Left renal pelvis (tissue), 4 donors: ENCODE data around the gene NAALADL1. TPM values are rescaled to one million over a fixed set of nuclear protein-coding genes. Genes with fewer than 3 reads are reported as not detected.

Experiments
- DNase-seq, 4 donors: peaks; one replicate each; pipeline ENCODE4 v3.0.0-alpha.2; 2013; ENCODE audit warnings: low read depth in 4 of 4, low spot score in 3 of 4
- polyA plus RNA-seq, 4 donors: library from polyadenylated mRNA; unstranded; fragments of 120-200 nt; gene quantifications; one replicate each; pipeline ENCODE4 v1.2.1, GENCODE V29; 2013; ENCODE audit not compliant: insufficient read length in 4 of 4

Gene NAALADL1, protein sequence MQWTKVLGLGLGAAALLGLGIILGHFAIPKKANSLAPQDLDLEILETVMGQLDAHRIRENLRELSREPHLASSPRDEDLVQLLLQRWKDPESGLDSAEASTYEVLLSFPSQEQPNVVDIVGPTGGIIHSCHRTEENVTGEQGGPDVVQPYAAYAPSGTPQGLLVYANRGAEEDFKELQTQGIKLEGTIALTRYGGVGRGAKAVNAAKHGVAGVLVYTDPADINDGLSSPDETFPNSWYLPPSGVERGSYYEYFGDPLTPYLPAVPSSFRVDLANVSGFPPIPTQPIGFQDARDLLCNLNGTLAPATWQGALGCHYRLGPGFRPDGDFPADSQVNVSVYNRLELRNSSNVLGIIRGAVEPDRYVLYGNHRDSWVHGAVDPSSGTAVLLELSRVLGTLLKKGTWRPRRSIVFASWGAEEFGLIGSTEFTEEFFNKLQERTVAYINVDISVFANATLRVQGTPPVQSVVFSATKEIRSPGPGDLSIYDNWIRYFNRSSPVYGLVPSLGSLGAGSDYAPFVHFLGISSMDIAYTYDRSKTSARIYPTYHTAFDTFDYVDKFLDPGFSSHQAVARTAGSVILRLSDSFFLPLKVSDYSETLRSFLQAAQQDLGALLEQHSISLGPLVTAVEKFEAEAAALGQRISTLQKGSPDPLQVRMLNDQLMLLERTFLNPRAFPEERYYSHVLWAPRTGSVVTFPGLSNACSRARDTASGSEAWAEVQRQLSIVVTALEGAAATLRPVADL
- 10 to 100 TPM; 11.6 to 28.5 (median 12.6) TPM for polyA plus RNA-seq

DNA sequence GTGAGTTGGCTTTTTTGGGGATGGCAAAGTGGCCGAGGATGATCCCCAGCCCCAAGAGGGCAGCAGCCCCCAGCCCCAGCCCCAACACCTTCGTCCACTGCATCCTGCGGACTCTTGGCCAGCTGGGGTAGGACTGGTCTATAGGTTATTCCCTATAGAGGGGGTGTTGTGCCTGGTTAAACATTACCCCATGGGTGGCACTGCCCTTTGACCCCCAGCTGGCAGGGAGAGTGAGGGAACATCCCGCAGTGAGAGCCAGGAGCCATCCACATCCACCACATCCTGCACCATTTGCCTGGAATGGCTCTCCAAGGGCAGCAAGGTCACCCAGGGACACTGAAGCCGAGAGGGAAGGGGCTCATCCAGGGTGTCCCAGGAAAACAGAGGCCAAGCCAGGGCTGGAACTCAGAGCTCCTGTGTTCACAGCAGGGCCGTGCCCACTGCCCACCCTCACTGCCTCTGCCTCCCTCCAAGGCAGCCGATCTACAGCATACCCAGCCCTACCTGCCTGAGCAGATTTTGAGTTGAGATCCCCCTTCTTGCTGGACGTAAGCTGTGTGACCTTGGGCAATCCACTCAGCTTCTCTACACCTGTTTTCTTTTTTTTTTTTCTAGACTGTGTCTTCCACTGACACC lies at the start of gene NAALADL1:
NAALADL1 (minus strand) TSS at position 135 of the 636 bp plus-strand sequence; CDS start at position 103, 32 bp downstream.
- DNase-seq = no peak

DNA sequence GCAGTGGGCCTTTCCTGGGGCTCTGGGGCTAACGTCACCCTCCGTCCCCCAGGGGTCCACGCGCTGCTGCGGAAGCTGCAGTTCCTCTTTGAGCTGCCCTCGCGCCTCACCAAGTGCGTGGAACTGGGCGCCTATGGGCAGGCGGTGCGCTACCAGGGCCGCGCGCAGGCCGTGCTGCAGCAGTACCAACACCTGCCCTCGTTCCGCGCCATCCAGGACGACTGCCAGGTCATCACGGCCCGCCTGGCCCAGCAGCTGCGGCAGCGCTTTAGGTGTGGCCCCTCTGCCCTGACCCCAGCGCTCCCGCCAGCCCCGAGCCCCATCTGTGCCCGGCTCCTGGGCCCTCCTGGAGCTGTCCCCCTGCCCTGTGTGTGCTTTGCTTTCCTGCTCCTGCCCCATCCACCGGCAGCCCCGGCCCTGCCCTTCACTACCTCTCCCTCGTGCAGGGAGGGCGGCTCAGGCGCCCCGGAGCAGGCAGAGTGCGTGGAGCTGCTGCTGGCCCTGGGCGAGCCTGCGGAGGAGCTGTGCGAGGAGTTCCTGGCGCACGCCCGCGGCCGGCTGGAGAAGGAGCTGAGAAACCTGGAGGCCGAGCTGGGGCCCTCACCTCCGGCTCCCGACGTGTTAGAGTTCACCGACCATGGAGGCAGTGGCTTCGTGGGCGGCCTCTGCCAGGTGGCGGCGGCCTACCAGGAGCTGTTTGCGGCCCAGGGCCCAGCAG lies 49.6 kb upstream of the NAALADL1 start:
- DNase-seq = no peak

DNA sequence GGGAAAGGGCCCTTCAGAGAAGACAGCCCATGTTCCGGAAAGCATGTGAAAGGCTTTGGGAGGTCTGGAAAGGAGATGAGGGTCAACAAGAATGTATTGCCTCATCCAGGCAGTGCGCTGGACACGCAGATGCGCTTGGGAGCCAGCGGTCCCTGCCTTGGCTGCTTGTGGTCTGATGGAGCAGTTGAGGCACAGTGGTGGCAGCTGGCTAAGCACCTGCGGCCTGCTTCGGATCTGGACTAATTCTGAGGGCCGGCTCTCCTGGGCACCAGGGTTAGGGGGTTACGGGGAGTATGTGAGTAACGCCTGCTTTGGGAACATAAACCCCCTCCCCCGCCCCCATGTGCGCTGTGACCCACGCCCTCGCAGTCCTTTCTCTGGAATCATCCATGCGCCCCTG lies 48.7 kb upstream of the NAALADL1 start:
- DNase-seq = no peak

DNA sequence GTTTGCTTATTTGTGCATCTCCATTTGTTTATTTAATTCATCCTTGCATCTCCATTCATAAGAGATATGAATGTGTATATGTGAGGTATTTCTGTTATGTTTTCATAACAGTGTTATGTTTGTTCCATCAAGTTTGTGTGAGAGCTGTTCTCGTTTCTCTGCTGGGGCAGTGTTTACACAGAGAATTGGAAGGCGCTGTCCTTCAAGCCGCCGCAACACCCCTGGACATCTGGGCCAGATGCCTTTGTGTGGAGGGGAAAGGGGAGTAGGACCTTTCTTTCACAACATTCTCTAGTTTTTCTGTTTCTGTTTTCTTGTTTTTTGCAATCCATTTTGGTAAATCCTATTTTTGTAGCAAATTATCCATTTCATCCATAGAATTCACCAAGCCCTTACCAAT lies 46.3 kb upstream of the NAALADL1 start:
- DNase-seq = no peak

DNA sequence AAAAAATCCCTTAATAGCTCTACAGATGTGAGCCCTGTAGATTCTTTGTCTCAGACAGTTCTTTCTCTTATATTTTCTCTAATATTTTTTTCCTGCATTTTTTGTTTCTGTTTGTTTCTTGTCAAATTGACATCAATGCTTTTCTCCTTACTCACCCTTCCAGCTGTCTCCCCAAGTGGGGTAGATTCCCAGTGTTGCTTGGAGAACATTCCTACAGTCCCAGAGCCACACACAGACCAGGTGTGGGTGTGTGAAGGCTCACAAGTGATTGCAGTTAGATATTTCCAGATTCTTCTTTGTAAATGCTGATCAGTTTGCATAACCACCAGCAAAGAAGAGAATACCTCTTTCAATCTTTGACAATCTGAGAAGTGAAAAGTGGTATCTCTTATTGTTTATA lies 45.1 kb upstream of the NAALADL1 start:
- no peak for DNase-seq

DNA sequence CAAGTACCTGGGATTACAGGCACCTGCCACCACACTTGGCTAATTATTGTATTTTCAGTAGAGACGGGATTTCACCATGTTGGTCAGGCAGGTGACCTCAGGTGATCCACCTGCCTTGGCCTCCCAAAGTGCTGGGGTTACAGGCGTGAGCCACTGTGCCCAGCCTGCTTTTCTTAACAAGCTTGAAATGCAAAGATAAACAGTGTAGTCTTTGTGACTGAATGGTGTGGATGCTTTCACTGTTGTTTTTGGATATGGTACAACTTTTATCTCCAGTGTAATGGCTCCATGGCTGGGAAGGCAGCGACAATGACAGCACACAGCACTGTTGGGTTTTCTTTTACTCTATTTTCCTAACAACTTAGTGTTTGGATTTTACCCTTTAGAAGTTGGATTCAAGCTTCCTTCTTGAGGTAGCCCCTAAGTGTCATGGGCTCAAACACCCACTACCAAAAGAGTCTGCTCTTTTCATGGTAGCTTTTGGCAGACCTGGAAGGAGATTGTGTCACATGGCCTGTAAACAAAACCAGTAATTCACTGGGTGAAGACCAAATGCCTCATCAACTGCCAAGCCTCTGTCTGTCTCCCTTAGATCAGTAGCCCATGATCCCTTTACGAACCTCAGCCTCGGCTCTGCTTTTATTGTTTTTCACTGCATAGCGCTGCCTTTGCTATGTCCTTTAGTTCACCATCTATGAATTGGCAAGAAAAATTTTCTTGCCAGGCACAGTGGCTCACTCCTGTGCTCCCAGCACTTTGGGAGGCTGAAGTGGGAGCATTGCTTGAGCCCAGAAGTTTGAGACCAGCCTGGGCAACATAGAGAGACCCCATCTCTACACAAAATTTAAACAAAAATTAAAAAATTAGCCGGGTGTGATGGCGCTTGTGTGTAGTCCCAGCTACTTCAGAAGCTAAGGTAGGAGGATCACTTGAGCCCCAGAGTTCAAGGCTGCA lies 44.1 kb upstream of the NAALADL1 start:
- DNase-seq = no peak

DNA sequence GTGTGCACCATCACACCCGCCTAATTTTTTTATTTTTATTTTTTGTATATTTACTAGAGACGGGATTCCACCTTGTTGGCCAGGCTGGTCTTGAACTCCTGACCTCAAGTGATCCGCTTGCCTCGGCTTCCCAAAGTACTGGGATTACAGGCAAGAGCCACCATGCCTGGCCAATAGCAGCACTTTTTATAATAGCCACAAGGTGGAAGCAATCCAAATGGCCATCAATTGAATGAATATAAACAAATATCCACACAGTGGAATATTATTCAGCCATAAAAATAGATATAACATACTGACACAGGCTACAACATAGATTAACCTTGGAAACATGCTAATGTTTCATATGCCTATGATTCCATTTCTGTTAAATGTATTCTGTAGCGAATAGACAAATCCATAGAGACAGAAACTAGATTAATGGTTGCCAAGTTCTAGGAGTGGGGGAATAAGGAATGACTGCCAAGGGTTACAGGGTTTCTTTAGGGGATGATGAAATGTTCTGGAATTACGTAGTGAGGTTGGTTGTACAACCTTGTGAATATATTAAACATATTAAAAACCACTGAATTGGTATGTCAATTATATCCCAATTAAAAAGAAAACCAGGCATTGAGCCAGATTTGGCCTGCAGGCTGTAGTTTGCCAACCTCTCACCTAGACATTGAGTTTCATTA lies 42.5 kb upstream of the NAALADL1 start:
- DNase-seq = no peak

DNA sequence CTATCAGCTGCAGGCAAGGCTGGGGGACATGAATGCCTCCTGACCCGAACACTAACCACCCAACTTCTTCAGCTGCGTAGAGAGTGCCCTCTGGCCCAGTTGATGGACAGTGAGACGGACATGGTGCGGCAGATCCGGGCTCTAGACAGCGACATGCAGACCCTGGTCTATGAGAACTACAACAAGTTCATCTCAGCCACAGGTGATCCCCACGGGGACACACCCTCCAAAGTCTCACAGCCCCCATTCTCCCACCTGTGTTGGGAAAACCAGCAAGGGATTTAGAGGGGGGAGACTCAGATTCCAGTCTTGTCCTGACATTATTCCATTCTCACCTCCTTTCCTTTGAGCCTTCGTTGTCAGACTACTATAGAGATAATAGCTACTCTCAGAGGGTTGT lies 38.6 kb upstream of the NAALADL1 start:
- no peak for DNase-seq

DNA sequence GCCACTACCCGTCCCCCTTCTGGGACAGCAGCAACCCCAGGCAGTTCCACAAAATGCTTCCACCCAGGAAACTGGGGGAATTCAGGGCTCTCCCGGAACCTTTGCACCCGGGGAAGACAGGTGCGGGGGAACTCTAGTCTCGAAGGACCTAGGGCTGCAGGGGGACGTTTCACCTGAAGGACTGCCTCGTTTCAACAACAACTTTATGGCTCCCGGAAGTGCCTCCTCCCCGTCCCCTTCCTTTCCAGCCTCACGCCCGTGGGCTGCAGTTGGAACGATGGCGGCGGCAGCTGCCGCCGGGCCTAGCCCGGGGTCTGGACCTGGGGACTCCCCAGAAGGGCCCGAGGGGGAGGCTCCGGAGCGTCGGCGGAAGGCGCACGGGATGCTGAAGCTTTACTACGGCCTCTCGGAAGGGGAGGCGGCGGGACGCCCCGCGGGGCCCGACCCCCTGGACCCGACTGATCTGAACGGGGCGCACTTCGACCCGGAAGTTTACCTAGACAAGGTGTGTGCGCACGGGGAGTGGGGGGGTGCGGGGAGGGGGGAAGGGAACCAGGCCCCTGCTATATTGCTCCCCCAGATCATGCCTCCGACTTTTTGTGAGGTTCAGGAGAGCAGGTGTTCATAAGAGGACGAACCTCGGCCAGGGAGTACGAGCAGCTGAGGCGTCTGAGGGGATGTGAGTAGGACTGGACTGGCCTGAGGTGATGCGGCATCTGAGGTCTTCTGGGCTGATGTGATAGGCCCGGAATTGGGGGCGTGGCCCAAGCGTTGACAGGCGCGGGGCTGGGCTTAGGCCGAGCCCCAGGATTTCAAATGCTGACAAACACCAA lies 37.8 kb upstream of the NAALADL1 start, which contains the start of gene VPS51:
VPS51 (plus strand) TSS at position 241 of the 833 bp plus-strand sequence; CDS start at position 278, 37 bp downstream.
- DNase-seq = peak in 3 of 4 donors; percentile 82 to 85 (median 84)

DNA sequence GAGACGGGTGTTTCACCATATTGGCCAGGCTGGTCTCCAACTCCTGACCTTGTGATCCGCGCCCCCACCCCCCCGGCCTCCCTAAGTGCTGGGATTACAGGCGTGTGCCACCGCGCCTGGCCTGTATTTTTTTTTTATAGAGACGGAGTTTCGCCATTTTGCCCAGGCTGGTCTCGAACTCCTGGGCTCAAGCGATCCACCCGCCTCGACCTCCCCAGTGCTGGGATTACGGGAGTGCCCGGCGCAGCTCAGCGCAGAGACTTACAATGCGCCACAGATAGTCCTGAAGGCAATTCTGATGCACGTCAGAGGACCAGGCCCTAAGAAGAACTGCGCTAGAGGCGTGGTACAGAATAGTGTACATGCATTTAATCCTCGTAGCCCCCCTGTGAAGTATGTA lies 37.1 kb upstream of the NAALADL1 start:
- no peak for DNase-seq

DNA sequence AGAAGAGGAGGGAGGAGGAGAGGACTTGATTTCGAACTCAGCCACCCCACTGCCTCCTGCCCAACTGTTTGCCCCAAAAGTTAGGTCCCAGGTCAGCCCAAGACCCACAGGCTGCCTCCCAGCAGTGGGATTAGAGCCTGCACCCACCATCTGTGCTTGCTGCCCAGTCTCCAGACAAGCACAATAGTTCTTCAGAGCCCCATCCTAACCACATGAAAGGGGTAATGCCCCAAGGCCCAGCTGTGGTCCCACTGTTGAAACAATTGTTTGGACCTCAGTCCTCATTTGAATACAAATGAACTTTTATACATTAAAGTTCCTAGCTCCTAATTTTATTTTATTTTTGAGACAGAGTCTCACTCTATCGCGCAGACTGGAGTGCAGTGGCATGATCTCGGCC lies 32.3 kb upstream of the NAALADL1 start:
- DNase-seq = no peak

DNA sequence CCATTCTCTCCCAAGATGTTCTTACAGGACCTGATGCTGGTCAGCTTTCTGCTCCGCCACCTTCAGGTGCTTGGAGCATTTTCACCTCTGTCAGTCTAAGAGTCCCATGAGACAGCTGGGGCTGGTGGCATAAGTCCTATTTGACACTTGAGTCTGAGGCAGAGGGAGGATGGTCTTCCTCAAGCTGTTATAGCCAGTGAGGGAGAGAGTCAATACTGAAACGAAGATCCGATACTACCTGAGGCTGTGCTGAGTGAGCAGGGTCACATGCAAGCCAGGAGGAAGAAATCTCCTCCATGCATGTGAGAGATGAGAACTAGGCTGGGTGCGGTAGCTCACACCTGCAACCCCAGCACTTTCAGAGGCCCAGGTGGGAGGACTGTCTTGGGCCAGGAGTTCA lies 31.3 kb upstream of the NAALADL1 start:
- no peak for DNase-seq

DNA sequence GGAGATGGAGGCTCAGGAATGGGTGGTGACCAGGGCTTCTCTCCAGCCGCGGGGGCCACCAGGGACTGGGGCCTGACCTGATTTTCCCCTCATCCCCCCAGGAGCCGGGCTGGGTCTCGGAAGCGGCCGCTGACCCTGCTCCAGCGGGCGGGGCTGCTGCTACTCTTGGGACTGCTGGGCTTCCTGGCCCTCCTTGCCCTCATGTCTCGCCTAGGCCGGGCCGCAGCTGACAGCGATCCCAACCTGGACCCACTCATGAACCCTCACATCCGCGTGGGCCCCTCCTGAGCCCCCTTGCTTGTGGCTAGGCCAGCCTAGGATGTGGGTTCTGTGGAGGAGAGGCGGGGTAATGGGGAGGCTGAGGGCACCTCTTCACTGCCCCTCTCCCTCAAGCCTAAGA lies 29.5 kb upstream of the NAALADL1 start:
- DNase-seq = no peak

DNA sequence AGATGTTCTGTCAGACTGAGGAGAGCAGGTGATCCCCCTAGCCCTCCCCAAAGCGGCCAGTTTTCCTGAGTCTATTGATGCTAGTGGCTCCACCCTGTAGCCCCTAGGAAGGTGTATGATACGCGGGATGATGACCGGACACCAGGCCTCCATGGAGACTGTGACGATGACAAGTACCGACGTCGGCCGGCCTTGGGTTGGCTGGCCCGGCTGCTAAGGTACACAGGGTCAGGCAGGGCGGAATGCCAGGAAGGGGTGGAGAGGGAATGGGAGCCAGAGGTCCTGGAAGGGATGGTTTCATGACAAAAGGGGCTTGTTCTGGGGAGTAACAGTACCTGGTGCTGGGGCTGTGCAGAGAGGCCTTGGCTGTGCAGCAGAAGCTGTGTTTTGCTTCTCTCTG lies 28.9 kb upstream of the NAALADL1 start:
- no peak for DNase-seq

DNA sequence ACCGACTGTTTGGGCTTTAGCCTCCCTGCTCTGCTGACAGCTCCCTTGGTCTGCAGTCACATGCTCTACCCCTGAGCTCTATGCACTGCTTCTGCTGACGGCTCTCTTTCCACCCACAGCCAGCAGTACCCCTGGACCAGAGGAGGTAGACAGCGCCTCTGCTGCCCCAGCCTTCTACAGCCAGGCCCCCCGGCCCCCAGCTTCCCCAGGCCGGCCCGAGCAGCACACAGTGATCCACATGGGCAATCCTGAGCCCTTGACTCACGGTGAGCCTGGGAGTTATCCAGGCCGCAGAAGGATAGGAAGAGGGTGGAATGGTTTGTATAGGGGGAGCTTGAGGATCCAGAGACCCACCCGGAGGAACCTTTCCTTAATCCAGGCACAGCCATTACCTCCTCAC lies 28.5 kb upstream of the NAALADL1 start:
- DNase-seq = no peak

DNA sequence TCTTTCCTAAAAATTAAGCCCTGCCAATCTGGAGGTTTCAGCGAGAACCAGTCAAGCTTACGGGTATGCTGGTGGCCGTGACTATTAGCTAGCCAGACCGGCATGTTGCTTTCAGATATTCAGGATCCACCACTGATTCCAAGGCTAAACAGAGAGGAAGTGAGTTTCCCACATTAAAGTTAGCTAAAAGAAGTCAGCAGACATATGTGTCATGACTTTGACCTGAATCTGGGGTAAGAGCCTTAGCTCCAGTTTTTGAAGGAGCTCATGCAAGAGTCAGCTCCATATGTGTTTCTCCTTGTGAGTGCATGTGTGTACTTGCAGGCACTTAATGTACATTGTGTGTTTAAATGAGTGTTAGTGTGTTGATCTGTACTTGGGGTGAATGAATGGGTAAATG lies 27.1 kb upstream of the NAALADL1 start:
- DNase-seq = no peak

DNA sequence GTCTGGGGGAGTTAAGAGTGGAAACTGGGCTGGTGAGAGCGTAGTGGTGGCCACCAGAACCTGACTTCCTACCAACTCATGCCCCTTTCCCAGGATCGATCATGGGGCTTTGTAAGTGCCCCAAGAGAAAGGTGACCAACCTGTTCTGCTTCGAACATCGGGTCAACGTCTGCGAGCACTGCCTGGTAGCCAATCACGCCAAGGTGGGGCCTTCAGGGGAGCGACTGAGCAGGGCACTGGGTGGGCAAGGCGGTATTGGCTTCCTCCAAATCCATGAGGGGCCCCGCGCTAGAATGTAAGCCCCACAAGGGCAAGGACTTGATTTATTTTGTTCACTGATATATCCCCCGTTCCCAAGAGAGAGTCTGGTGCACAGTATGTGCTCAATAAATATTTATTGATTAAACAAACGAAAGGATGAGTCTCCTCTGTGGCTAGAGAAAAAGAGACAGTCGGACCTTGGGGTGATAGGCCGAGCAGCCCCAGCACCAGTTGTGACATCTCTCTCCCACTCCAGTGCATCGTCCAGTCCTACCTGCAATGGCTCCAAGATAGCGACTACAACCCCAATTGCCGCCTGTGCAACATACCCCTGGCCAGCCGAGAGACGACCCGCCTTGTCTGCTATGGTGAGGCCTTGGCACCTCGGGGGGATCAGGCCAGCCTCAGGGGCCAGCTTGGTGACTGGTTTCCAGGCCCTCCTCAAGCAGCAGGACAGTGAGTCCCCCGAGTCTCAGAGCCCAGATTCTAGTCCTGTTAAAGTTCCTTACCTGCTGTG lies 26.4 kb upstream of the NAALADL1 start:
- DNase-seq = no peak
